Measurements from ENCODE around the gene SP3. TPM values are rescaled to one million over a fixed set of nuclear protein-coding genes. Genes with fewer than 3 reads are reported as not detected.

SP3 gene
- total RNA-seq (2011; cell fraction: chromatin; rRNA removed; ENCODE audit: low replicate concordance): 73.5 and 177 TPM in 2 replicates
- total RNA-seq (2011; cell fraction: nucleolus; rRNA removed): 36.0 and 43.8 TPM in 2 replicates
- 64.0 and 89.2 TPM in 2 replicates for total RNA-seq (2011; cell fraction: nucleoplasm; rRNA removed)
- total RNA-seq (2014; rRNA removed) (75.2 and 83.9 TPM in 2 replicates), total RNA-seq (2014; rRNA removed; fragmentation: Illumina TruSeq; extraction: Trizol) (86.6 and 101 TPM in 2 replicates), total RNA-seq (2015; rRNA removed; fragmentation: Illumina TruSeq; extraction: Trizol) (102 and 106 TPM in 2 replicates), total RNA-seq (2021) (73.5 and 74.9 TPM in 2 replicates), polyA plus RNA-seq (2011; rRNA removed) (76.6 and 89.7 TPM in 2 replicates), polyA plus RNA-seq (2014; fragmentation: Illumina TruSeq; extraction: Trizol) (61.2 and 64.1 TPM in 2 replicates), polyA plus RNA-seq (2014; fragmentation: Nextera tagmentation; extraction: Ambion mirVana) (10 to 100 TPM; 12.0 to 13.1 TPM), polyA plus RNA-seq (2014; rRNA removed) (35.7 and 39.3 TPM in 2 replicates), polyA minus RNA-seq (2011; rRNA and poly(A)+ RNA removed) (171 and 198 TPM in 2 replicates), Bru-seq, nascent RNA (percentile 96 among the genes with signal in this experiment), BruChase-seq, experiment 1, labeled RNA remaining after a 2-hour chase (percentile 97 among the genes with signal in this experiment), BruChase-seq, experiment 2, labeled RNA remaining after a 6-hour chase (percentile 96 among the genes with signal in this experiment)
- 30.9 and 42.5 TPM in 2 replicates for polyA plus RNA-seq (2011; cell fraction: cytosol; rRNA removed)
- polyA plus RNA-seq (2011; cell fraction: nucleus; rRNA removed): 55.4 and 76.5 TPM in 2 replicates
- polyA plus RNA-seq (2012): 26.4 and 29.5 TPM in 2 replicates
- 52.7 and 58.2 TPM in 2 replicates for polyA minus RNA-seq (2011; cell fraction: cytosol; rRNA and poly(A)+ RNA removed)
- 76.1 and 128 TPM in 2 replicates for polyA minus RNA-seq (2011; cell fraction: nucleus; rRNA and poly(A)+ RNA removed)
- long read RNA-seq, experiment 1, full-length matches to known transcripts: 201 of 324 reads
- long read RNA-seq, experiment 1, partial matches to known transcripts: 60 of 324 reads
- long read RNA-seq, experiment 1, other reads (novel, unspliced or antisense): 63 of 324 reads
- long read RNA-seq, experiment 2, full-length matches to known transcripts: 1 of 33 reads
- long read RNA-seq, experiment 2, partial matches to known transcripts: 2 of 33 reads
- long read RNA-seq, experiment 2, other reads (novel, unspliced or antisense): 30 of 33 reads
- long read RNA-seq, experiment 3, full-length matches to known transcripts: 5 of 17 reads
- long read RNA-seq, experiment 3, partial matches to known transcripts: 5 of 17 reads
- long read RNA-seq, experiment 3, other reads (novel, unspliced or antisense): 7 of 17 reads

GRCh38 chr2:173965372-173966025 lies at the start of gene SP3:
Gene SP3 (minus strand): TSS chr2:173965373. CDS start chr2:173965171, 202 bp downstream.
- peak; percentile 87 for FAIRE-seq
- Histone ChIP-seq H2AFZ (ENCODE audit: low read depth, low read length) (peak within 1 kb of the TSS; percentile 91), H3K36me3 (ENCODE audit: control insufficient read depth, insufficient read depth, low read length) (peaks cover 13% of the 10 kb centered on the region), H3K4me1 (replicated peaks in 1 of 2; ENCODE audit: control insufficient read depth in 2 of 2, insufficient read depth in 2 of 2, low read length in 2 of 2) (peaks cover 8 to 22% of the 10 kb centered on the region in 2 experiments; a peak in 4 of 5 replicates), H3K4me2 (ENCODE audit: insufficient read depth, low read length) (peak within 1 kb of the TSS; percentile 91), H3K9ac (ENCODE audit: insufficient read depth in 1 of 2, low read depth in 2 of 2, low read length in 2 of 2) (peak within 1 kb of the TSS; percentile 94 to 99), H3K79me2 (ENCODE audit: control insufficient read depth, insufficient read depth, low read length) (peaks cover 49% of the 10 kb centered on the region), H4K20me1 (replicated peaks; ENCODE audit: control insufficient read depth, insufficient read depth, low read length) (no peaks in the 10 kb centered on the region), H3K9me1 (ENCODE audit: control insufficient read depth, insufficient read depth, low read length) (no peaks in the 10 kb centered on the region), H3K4me3 (peak within 1 kb of the TSS; percentile 97), H3K27me3 (ENCODE audit: control insufficient read depth in 2 of 2, insufficient read depth in 2 of 2, low read length in 2 of 2) (no peaks in the 10 kb centered on the region), H3K9me3 (replicated peaks; ENCODE audit: control insufficient read depth, insufficient read depth, low read depth, low read length) (peaks cover 5% of the 10 kb centered on the region; the same call in 1 of the 2 replicates), H3K27ac (ENCODE audit: extremely low read depth, low read depth, low read length) (peak within 1 kb of the TSS; percentile 96)
- DNase-seq (ENCODE audit: extremely low read depth in 1 of 4, low spot score in 3 of 4): peak; percentile 98 to 99 (median 99)
- POLR2A ChIA-PET: interaction anchor here (0.6 to 1.8 kb wide), 6 partner anchors 14 to 62 kb away, joined by 3 to 7 read pairs (median 3); no protein-coding TSS in a partner anchor
- under 1% methylated on average over 48 of the region's 52 CpGs for WGBS (ENCODE audit: insufficient coverage, low coverage, missing lambda C conversion rate)
- CTCF ChIA-PET (ENCODE audit: low intra/inter-chr PET ratio): no interaction called here
- ATAC-seq: peak; percentile 88
- intact Hi-C loops (cut with micrococcal nuclease) (loop anchor here (10.0 kb wide), 2 partner anchors 279 to 369 kb away; partner anchors contain the start of genes OLA1 and SP9), in situ Hi-C loops (cut with MboI) (no loop called here)
- BruUV-seq (replicated peaks): no TSS peak
- TF ChIP-seq SMARCB1 (IDR thresholded peaks at IDR 0.05; ENCODE audit: insufficient read length, low read depth) (no peak), MBD2 (IDR thresholded peaks at IDR 0.05; ENCODE audit: borderline replicate concordance, low read depth) (peak; percentile 97), SREBF2 (CRISPR knock-in tag; IDR thresholded peaks at IDR 0.05) (no peak), GTF2E2 (tag; IDR thresholded peaks at IDR 0.05) (peak; percentile 88), RFX7 (CRISPR knock-in tag; IDR thresholded peaks at IDR 0.05) (no peak), ZKSCAN8 (CRISPR knock-in tag; IDR thresholded peaks at IDR 0.05) (no peak), WHSC1 (IDR thresholded peaks at IDR 0.05; ENCODE audit: low read length) (no peak), MCM7 (IDR thresholded peaks at IDR 0.05) (no peak), ZNF699 (CRISPR knock-in tag; IDR thresholded peaks at IDR 0.05; ENCODE audit: insufficient replicate concordance) (no peak), NR4A1 (CRISPR knock-in tag; IDR thresholded peaks at IDR 0.05) (peak; percentile 95), NR4A1 (tag; IDR thresholded peaks at IDR 0.05) (no peak), SMAD1 (IDR thresholded peaks at IDR 0.05; ENCODE audit: low read depth, low read length, partially characterized antibody) (peak; percentile 18), CHD4 (IDR thresholded peaks at IDR 0.05; ENCODE audit: insufficient read depth, insufficient replicate concordance, low read depth, low read length, poor library complexity, severe bottlenecking) (no peak), HCFC1 (IDR thresholded peaks at IDR 0.05; ENCODE audit: low read depth, low read length) (peak; percentile 64; the same call in 1 of the 2 replicates), ZNF280A (IDR thresholded peaks at IDR 0.05; ENCODE audit: low read depth, partially characterized antibody) (no peak), TCF7 (IDR thresholded peaks at IDR 0.05; ENCODE audit: borderline replicate concordance) (0 out of 2 replicates have a peak, but pooled peaks have one; percentile 41), ZNF76 (CRISPR knock-in tag; IDR thresholded peaks at IDR 0.05; ENCODE audit: borderline replicate concordance) (no peak; the same call in 1 of the 2 replicates)

Data from K562 (cell line).